ENCODE results near the gene PITRM1.
A peak's percentile ranks its signal among the peaks of the same experiment; 100 is the strongest.
"Not testable (repeated sequence)": the region's sequence is repeated elsewhere in the genome, so short reads cannot be mapped to it uniquely, and the experiment has no call there.

The PITRM1 gene

DNA sequence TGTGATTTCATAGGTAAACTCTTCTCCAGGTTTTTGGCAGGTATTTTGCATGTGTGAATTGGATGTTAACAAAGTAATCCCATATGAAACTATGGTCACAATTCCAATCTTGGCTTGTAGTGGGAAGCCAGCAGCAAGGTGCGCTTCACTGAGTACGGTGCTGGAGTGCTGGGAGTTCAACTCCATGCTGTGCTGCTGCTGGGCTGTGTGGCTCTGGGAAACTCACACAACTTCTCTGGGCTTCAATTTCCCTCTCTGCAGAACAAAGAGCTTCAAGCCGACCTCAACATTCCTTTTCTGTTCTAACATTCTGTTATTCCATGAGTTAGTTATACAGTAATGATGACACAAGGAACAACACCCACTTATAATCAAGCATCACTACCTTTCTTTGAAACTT is 18.2 kb upstream of the PITRM1 start:
- H3K36me3 ChIP-seq (ENCODE audit: insufficient read depth, low read length), result no peaks in the 10 kb centered on the region
- ATAC-seq (ENCODE audit: insufficient read depth, low read depth), result no peak
- H3K9me3 ChIP-seq (ENCODE audit: insufficient read depth, low read length, severe bottlenecking), result no peaks in the 10 kb centered on the region

DNA sequence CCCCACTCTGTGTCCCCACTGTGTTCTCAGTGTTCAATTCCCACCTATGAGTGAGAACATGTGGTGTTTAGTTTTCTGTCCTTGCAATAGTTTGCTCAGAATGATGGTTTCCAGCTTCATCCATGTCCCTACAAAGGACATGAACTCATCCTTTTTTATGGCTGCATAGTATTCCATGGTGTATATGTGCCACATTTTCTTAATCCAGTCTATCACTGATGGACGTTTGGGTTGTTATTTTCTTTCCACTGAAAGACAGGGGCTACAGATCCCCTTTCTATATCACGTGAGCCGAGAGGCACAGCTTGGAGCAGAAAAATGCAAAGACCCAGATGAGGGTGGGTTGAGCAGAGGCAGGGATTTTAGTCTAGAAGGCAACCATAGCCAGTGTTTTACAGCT is 14.6 kb upstream of the PITRM1 start:
- H3K9me3 ChIP-seq (ENCODE audit: insufficient read depth, low read length, severe bottlenecking); H3K36me3 ChIP-seq (ENCODE audit: insufficient read depth, low read length); H3K79me2 ChIP-seq (ENCODE audit: insufficient read depth, low read length); H4K20me1 ChIP-seq (ENCODE audit: insufficient read depth, low read length); H2AFZ ChIP-seq (ENCODE audit: low read depth, low read length); H3K4me2 ChIP-seq (ENCODE audit: insufficient read depth, low read length); H3K27ac ChIP-seq (ENCODE audit: low read length); H3K4me3 ChIP-seq (ENCODE audit: low read depth in 1 of 2, low read length in 2 of 2); DNase-seq; H3K9ac ChIP-seq (ENCODE audit: low read depth, low read length); ATAC-seq (ENCODE audit: insufficient read depth, low read depth); H3K27me3 ChIP-seq (ENCODE audit: insufficient read depth, low read length, poor library complexity); H3K4me1 ChIP-seq (ENCODE audit: insufficient read depth, low read length): not testable (repeated sequence)

More for the DNA sequence above, 18.2 kb upstream of the PITRM1 start:
- no peaks in the 10 kb centered on the region for H3K79me2 ChIP-seq (ENCODE audit: insufficient read depth, low read length)
- H3K4me1 ChIP-seq (ENCODE audit: insufficient read depth, low read length), result peaks cover 9% of the 10 kb centered on the region
- H4K20me1 ChIP-seq (ENCODE audit: insufficient read depth, low read length), result no peaks in the 10 kb centered on the region
- no peak for DNase-seq
- no peak overlapping the region for H3K4me2 ChIP-seq (ENCODE audit: insufficient read depth, low read length)
- no peak overlapping the region for H3K9ac ChIP-seq (ENCODE audit: low read depth, low read length)
- no peak for TF ChIP-seq CTCF (IDR thresholded peaks at IDR 0.05; ENCODE audit: borderline replicate concordance, extremely low read depth, low read length, poor library complexity, severe bottlenecking)
- no peak for TF ChIP-seq EZH2 (IDR thresholded peaks at IDR 0.05; ENCODE audit: borderline replicate concordance, low read depth, low read length, severe bottlenecking)
- H3K27ac ChIP-seq (ENCODE audit: low read length), result no peak overlapping the region
- H2AFZ ChIP-seq (ENCODE audit: low read depth, low read length), result no peak overlapping the region
- no peak overlapping the region for H3K4me3 ChIP-seq (ENCODE audit: low read depth in 1 of 2, low read length in 2 of 2)
- peaks cover 3% of the 10 kb centered on the region for H3K27me3 ChIP-seq (ENCODE audit: insufficient read depth, low read length, poor library complexity)

DNA sequence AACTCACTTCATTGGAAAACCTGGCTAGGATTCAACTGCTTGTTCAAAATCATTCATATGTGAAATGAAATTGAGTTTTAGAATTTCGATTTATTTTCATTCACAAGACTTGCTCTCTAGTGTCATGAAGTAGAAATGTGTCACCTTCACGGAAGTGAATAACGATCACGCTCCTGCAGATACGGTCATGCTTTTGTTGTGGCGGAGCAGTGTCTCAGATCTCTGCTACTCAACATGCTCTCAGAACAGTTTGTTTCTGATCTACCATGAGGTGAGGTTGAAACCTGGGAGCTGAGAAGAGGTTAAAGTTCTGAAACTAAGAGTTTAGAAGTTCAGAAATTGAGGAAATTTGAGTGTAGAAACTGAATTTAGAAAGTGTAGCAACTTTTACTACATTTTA is 13.8 kb upstream of the PITRM1 start:
- H2AFZ ChIP-seq (ENCODE audit: low read depth, low read length), result peak overlapping the region; percentile 6; the same call in 1 of the 2 replicates

DNA sequence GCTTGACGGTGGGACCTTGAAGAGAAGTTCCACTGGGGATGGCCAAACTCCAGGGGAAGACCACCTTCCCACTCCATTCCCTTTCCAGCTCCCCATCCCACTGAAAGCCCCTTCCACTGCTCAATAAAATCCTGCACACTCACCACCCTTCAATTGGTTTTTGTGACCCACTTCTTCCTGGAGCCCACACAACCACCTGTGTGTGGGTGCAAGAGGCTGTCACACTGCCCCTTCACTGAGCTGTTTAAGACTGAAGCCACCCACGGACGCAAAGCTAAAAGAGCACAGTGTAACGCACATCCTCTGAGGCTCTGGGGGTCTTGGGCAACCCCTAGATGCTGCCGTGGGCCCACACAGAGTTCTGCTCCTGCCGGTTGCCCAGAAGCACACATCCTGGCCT is 12.8 kb upstream of the PITRM1 start:
- peaks cover 4% of the 10 kb centered on the region for H3K27me3 ChIP-seq (ENCODE audit: insufficient read depth, low read length, poor library complexity)
- H4K20me1 ChIP-seq (ENCODE audit: insufficient read depth, low read length), result no peaks in the 10 kb centered on the region
- H3K36me3 ChIP-seq (ENCODE audit: insufficient read depth, low read length), result no peaks in the 10 kb centered on the region
- no peak overlapping the region for H3K4me2 ChIP-seq (ENCODE audit: insufficient read depth, low read length)
- peaks cover 9% of the 10 kb centered on the region for H3K4me1 ChIP-seq (ENCODE audit: insufficient read depth, low read length)
- H3K9ac ChIP-seq (ENCODE audit: low read depth, low read length), result no peak overlapping the region
- H3K27ac ChIP-seq (ENCODE audit: low read length), result no peak overlapping the region
- no peak overlapping the region for H2AFZ ChIP-seq (ENCODE audit: low read depth, low read length)
- no peaks in the 10 kb centered on the region for H3K9me3 ChIP-seq (ENCODE audit: insufficient read depth, low read length, severe bottlenecking)
- H3K79me2 ChIP-seq (ENCODE audit: insufficient read depth, low read length), result no peaks in the 10 kb centered on the region
- no peak overlapping the region for H3K4me3 ChIP-seq (ENCODE audit: low read depth in 1 of 2, low read length in 2 of 2)
- ATAC-seq (ENCODE audit: insufficient read depth, low read depth), result no peak
- no peak for TF ChIP-seq EZH2 (IDR thresholded peaks at IDR 0.05; ENCODE audit: borderline replicate concordance, low read depth, low read length, severe bottlenecking)
- no peak for TF ChIP-seq CTCF (IDR thresholded peaks at IDR 0.05; ENCODE audit: borderline replicate concordance, extremely low read depth, low read length, poor library complexity, severe bottlenecking)
- DNase-seq, result no peak

More for the DNA sequence above, 13.8 kb upstream of the PITRM1 start:
- Histone ChIP-seq H3K79me2 (ENCODE audit: insufficient read depth, low read length) (no peaks in the 10 kb centered on the region), H3K36me3 (ENCODE audit: insufficient read depth, low read length) (no peaks in the 10 kb centered on the region), H4K20me1 (ENCODE audit: insufficient read depth, low read length) (no peaks in the 10 kb centered on the region), H3K9me3 (ENCODE audit: insufficient read depth, low read length, severe bottlenecking) (no peaks in the 10 kb centered on the region), H3K27ac (ENCODE audit: low read length) (peak overlapping the region; percentile 23), H3K9ac (ENCODE audit: low read depth, low read length) (no peak overlapping the region), H3K27me3 (ENCODE audit: insufficient read depth, low read length, poor library complexity) (peaks cover 4% of the 10 kb centered on the region), H3K4me2 (ENCODE audit: insufficient read depth, low read length) (peak overlapping the region; percentile 27; the same call in 1 of the 2 replicates), H3K4me3 (ENCODE audit: low read depth in 1 of 2, low read length in 2 of 2) (no peak overlapping the region), H3K4me1 (ENCODE audit: insufficient read depth, low read length) (peaks cover 9% of the 10 kb centered on the region)
- DNase-seq (peak; percentile 72), ATAC-seq (ENCODE audit: insufficient read depth, low read depth) (peak; percentile 98)
- no peak for TF ChIP-seq CTCF (IDR thresholded peaks at IDR 0.05; ENCODE audit: borderline replicate concordance, extremely low read depth, low read length, poor library complexity, severe bottlenecking)
- TF ChIP-seq EZH2 (IDR thresholded peaks at IDR 0.05; ENCODE audit: borderline replicate concordance, low read depth, low read length, severe bottlenecking), result no peak

Measured in DND-41 (cell line).